Kidney (tissue), 14 donors: ENCODE data around the gene CXorf58. TPM values are rescaled to one million over a fixed set of nuclear protein-coding genes. Genes with fewer than 3 reads are reported as not detected.

Experiments used
- DNase-seq, 5 donors: peaks; one replicate each; pipeline ENCODE4 v3.0.0-alpha.2; 2013 to 2020
- FAIRE-seq: peaks from 2 replicates; lab custom pipeline; 2012; peaks lifted over from hg19 to GRCh38; lab: Jason Lieb, UNC
- H3K27ac ChIP-seq, 2 donors: one replicate each; pipeline ENCODE4 v1.7.0; 2013; ENCODE audit warnings: low read depth in 2 of 2, low read length in 2 of 2, inconsistent platforms in 1 of 2
- H3K27me3 ChIP-seq: one replicate; pipeline ENCODE4 v1.7.1; 2013; ENCODE audit warnings: low read length, inconsistent platforms; ENCODE audit not compliant: control insufficient read depth, insufficient read depth
- H3K36me3 ChIP-seq, 3 donors: one replicate each; pipeline versions ENCODE4 v1.7.0 to v1.7.1; 2013; ENCODE audit warnings: low read length in 3 of 3, control low read depth in 1 of 3, inconsistent platforms in 1 of 3; ENCODE audit not compliant: insufficient read depth in 3 of 3, control insufficient read depth in 2 of 3
- H3K4me1 ChIP-seq, 3 donors: one replicate each; pipeline versions ENCODE4 v1.7.0 to v1.7.1; 2013; ENCODE audit warnings: low read length in 3 of 3, inconsistent platforms in 1 of 3, low read depth in 1 of 3; ENCODE audit not compliant: control insufficient read depth in 2 of 3, insufficient read depth in 2 of 3
- H3K4me3 ChIP-seq, 3 donors: one replicate each; pipeline versions ENCODE4 v1.7.0 to v1.8.1; 2013; ENCODE audit warnings: low read length in 3 of 3, control low read depth in 1 of 3, inconsistent platforms in 1 of 3
- H3K9ac ChIP-seq, 3 donors: one replicate each; pipeline versions ENCODE4 v1.7.0 to v1.7.1; 2013; ENCODE audit warnings: low read length in 3 of 3, control low read depth in 1 of 3, inconsistent platforms in 1 of 3
- H3K9me3 ChIP-seq, 3 donors: one replicate each; pipeline versions ENCODE4 v1.7.0 to v1.7.1; 2013; ENCODE audit warnings: low read length in 3 of 3, control low read depth in 1 of 3, inconsistent platforms in 1 of 3; ENCODE audit not compliant: control insufficient read depth in 2 of 3, insufficient read depth in 1 of 3
- intact Hi-C: fragments of 100-400 bp; cut with DNase I; formaldehyde crosslinking; loops from one replicate; pipeline ENCODE4 v1.11.1; 2022
- polyA plus RNA-seq: library from polyadenylated mRNA; stranded (reverse); fragments of 350-450 nt; fragmentation: Illumina TruSeq; extraction: RNeasy Lipid Tissue Mini Kit (QIAGEN cat#74804); gene quantifications from one replicate; pipeline ENCODE4 v1.2.3, GENCODE V29; 2014; ENCODE audit warnings: low read depth, low replicate concordance; ENCODE audit not compliant: insufficient read depth
- total RNA-seq: library from RNA; stranded (reverse); fragmentation: NEBNext Ultra II Directional; extraction: Animal tissue kit (Norgen Biotek cat#: 25700); gene quantifications from one replicate; pipeline ENCODE4 v1.2.1, GENCODE V29; 2021
- TF ChIP-seq, protein P1 (sequence below): IDR thresholded peaks from 3 replicates; pipeline ENCODE4 v1.5.1; 2012; ENCODE audit warnings: mild to moderate bottlenecking, moderate library complexity, borderline replicate concordance; ENCODE audit not compliant: insufficient read depth; ENCODE audit errors: extremely low read depth
- donor health status: control.
- donor health status: control.
- donor health status: control.
- donor health status: control.
- donor health status: control.
- donor health status: DM: yes; HTN: yes; CAD: no.
- donor health status: Normal renal cell carcinoma (clear cell type).

Gene CXorf58
- total and polyA plus RNA-seq, 2 donors from 2014 or later: 0.37 TPM; not detected in 1

DNA sequence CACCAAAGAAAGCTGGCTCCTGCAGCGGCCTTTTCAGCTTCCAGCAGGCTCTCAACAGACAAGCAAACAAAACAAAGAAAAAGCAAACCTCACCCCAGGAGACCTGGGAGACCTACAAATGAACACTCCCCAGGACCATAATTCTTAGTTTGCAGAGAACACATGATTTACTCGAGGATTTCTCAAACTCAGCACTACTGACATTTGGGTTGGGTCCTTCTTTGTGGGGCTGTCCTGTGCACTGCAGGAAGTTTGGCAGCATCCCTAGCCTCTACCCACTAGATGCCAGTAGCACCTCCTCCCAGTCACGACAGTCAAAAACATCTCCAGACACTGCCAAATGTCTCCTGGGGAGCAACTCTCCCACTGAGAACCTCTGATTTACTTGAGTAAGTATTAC, 22.0 kb upstream of the CXorf58 start:
- Histone ChIP-seq H3K9ac (no peak overlapping the region), H3K27ac (no peak overlapping the region), H3K9me3 (no peaks in the 10 kb centered on the region), H3K27me3 (no peaks in the 10 kb centered on the region), H3K4me3 (no peak overlapping the region), H3K4me1 (peaks cover 0 to 6% (median 0%) of the 10 kb centered on the region in 3 donors), H3K36me3 (no peaks in the 10 kb centered on the region)
- FAIRE-seq: no peak
- intact Hi-C loops: no loop called here
- DNase-seq: no peak
- TF ChIP-seq, protein P1, sequence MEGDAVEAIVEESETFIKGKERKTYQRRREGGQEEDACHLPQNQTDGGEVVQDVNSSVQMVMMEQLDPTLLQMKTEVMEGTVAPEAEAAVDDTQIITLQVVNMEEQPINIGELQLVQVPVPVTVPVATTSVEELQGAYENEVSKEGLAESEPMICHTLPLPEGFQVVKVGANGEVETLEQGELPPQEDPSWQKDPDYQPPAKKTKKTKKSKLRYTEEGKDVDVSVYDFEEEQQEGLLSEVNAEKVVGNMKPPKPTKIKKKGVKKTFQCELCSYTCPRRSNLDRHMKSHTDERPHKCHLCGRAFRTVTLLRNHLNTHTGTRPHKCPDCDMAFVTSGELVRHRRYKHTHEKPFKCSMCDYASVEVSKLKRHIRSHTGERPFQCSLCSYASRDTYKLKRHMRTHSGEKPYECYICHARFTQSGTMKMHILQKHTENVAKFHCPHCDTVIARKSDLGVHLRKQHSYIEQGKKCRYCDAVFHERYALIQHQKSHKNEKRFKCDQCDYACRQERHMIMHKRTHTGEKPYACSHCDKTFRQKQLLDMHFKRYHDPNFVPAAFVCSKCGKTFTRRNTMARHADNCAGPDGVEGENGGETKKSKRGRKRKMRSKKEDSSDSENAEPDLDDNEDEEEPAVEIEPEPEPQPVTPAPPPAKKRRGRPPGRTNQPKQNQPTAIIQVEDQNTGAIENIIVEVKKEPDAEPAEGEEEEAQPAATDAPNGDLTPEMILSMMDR: no peak

DNA sequence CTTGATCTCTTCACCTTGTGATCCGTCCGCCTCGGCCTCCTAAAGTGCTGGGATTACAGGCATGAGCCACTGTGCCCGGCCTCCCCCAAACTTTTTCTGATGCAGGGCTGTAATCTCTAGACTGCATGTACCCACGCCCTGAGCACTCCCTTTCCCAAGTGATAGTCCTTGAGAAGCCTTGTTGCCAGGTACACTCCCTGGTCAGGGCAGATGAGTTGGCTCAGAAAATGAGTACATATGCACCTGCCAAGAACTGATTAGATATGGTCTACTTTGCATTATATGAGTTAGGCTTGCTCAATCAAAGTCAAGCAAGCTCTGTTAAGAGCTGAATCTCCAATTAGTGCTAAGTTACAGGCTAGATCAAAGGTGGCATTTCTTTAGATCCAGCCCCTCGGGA, 20.4 kb upstream of the CXorf58 start:
- Histone ChIP-seq H3K9ac (no peak overlapping the region), H3K9me3 (no peaks in the 10 kb centered on the region), H3K27me3 (no peaks in the 10 kb centered on the region), H3K36me3 (no peaks in the 10 kb centered on the region), H3K4me3 (no peak overlapping the region), H3K27ac (no peak overlapping the region), H3K4me1 (peaks cover 0 to 6% (median 0%) of the 10 kb centered on the region in 3 donors)
- FAIRE-seq (no peak), DNase-seq (no peak)
- intact Hi-C loops: no loop called here
- TF ChIP-seq, protein P1: no peak

DNA sequence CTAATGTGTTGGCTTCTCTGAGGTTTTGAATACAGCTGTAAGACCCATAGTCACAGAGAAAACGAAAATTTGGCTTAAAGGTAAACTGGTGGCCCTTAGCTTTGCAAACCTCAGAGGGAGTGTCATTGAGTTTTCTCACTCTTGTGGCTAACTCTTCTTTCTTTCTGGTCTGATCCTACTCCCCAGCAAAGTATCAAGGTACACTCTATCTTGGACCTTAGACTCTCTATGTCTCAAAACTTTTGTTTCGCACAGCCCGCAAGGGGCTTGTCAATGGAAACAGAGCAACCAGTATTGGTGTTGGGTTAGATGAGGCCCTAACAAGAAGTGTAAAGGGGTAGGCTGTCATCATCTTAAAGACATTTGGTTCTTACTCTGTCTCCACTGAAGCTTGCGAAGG, 19.9 kb upstream of the CXorf58 start:
- H3K4me1 ChIP-seq: peaks cover 0 to 6% (median 0%) of the 10 kb centered on the region in 3 donors
- no peaks in the 10 kb centered on the region for H3K27me3 ChIP-seq
- DNase-seq (no peak), FAIRE-seq (no peak)
- H3K36me3 ChIP-seq: no peaks in the 10 kb centered on the region
- TF ChIP-seq, protein P1: no peak
- H3K9ac ChIP-seq: no peak overlapping the region
- no peak overlapping the region for H3K27ac ChIP-seq
- intact Hi-C loops: no loop called here
- H3K9me3 ChIP-seq: no peaks in the 10 kb centered on the region
- no peak overlapping the region for H3K4me3 ChIP-seq
